Activated CD4-positive, alpha-beta T cell treated with anti-CD3 and anti-CD28 coated beads for 36 hours (primary cell): ENCODE data around the gene TMEM260. TPM values are rescaled to one million over a fixed set of nuclear protein-coding genes. Genes with fewer than 3 reads are reported as not detected.
"Not testable (repeated sequence)": the region's sequence is repeated elsewhere in the genome, so short reads cannot be mapped to it uniquely, and the experiment has no call there.

Experiments
- ATAC-seq: fragments of 200-7000 bp; cut with Tn5 transposase; one replicate; pipeline ENCODE4 v1.10.0; 2021; ENCODE audit warnings: mild to moderate bottlenecking, moderate library complexity
- CTCF ChIA-PET: fragments of 350-600 bp; sonication (Branson Sonifier 250); formaldehyde crosslinking; loops from one replicate; lab custom pipeline; 2021; ENCODE audit warnings: antibody characterized with exemption; lab: Charles Lee
- POLR2A ChIA-PET: fragments of 350-600 bp; sonication (Branson Sonifier 250); formaldehyde crosslinking; loops from one replicate; lab custom pipeline; 2021; ENCODE audit warnings: antibody characterized with exemption, inconsistent platforms; lab: Charles Lee
- DNase-seq: peaks from one replicate; pipeline ENCODE4 v3.0.0-alpha.2; 2020
- H3K27ac Mint-ChIP-seq: one replicate; pipeline ENCODE4 v1.8.0; 2021; ENCODE audit warnings: mixed read lengths
- H3K27me3 Mint-ChIP-seq: one replicate; pipeline ENCODE4 v1.8.0; 2021; ENCODE audit warnings: mixed read lengths
- H3K36me3 Mint-ChIP-seq: one replicate; pipeline ENCODE4 v1.8.0; 2021; ENCODE audit warnings: low read depth, mixed read lengths
- H3K4me1 Mint-ChIP-seq: one replicate; pipeline ENCODE4 v1.8.0; 2021; ENCODE audit warnings: mixed read lengths
- H3K4me3 Mint-ChIP-seq: one replicate; pipeline ENCODE4 v1.8.0; 2021; ENCODE audit warnings: mild to moderate bottlenecking, moderate library complexity, mixed read lengths
- H3K9me3 Mint-ChIP-seq: one replicate; pipeline ENCODE4 v1.8.0; 2021; ENCODE audit warnings: low read depth, mixed read lengths
- intact Hi-C, 2 experiments: fragments of 100-400 bp; cut with DNase I in 1 of 2; cut with micrococcal nuclease in 1 of 2; formaldehyde crosslinking; loops; one replicate each; pipeline versions ENCODE4 v1.14.2 to v1.15.1; 2022 to 2024; cut with DNase I, micrococcal nuclease
- total RNA-seq, 2 experiments: library from RNA; stranded (reverse); gene quantifications; one replicate each; pipeline ENCODE4 v1.2.3, GENCODE V29; 2021

The TMEM260 gene
- total RNA-seq, 2 experiments from 2014 or later: 15.2 to 17.9 TPM

- DNase-seq: no peak
- CTCF ChIA-PET: interaction anchor here (0.7 to 1.1 kb wide), 2 partner anchors 13 to 24 kb away, joined by 3 read pairs; partner anchors contain the start of gene TMEM260
- Mint-ChIP-seq H3K9me3 (no peaks in the 10 kb centered on the region), H3K27ac (no peak overlapping the region), H3K36me3 (peaks cover 19% of the 10 kb centered on the region), H3K4me1 (no peaks in the 10 kb centered on the region), H3K27me3 (no peaks in the 10 kb centered on the region), H3K4me3 (no peak overlapping the region)
- intact Hi-C loops: loop anchor here in 1 of 2 experiments (10.0 kb wide), 1 partner anchor 601 kb away; no protein-coding TSS in a partner anchor
- POLR2A ChIA-PET: no interaction called here
- ATAC-seq: no peak
These were observed 24.1 kb downstream of the TMEM260 start for GRCh38 chr14:56603648-56604047.

GRCh38 chr14:56608689-56609088 lies 29.1 kb downstream of the TMEM260 start:
- Mint-ChIP-seq H3K4me3 (no peak overlapping the region), H3K27ac (no peak overlapping the region), H3K36me3 (peaks cover 41% of the 10 kb centered on the region), H3K9me3 (no peaks in the 10 kb centered on the region), H3K27me3 (no peaks in the 10 kb centered on the region), H3K4me1 (no peaks in the 10 kb centered on the region)
- no peak for DNase-seq
- no peak for ATAC-seq
- CTCF ChIA-PET: no interaction called here
- POLR2A ChIA-PET: no interaction called here
- intact Hi-C loops: loop anchor here in 1 of 2 experiments (10.0 kb wide), 1 partner anchor 596 kb away; no protein-coding TSS in a partner anchor

- POLR2A ChIA-PET, H3K4me3 Mint-ChIP-seq, H3K9me3 Mint-ChIP-seq, intact Hi-C loops, DNase-seq, H3K27ac Mint-ChIP-seq, ATAC-seq, CTCF ChIA-PET, H3K4me1 Mint-ChIP-seq, H3K27me3 Mint-ChIP-seq: not testable (repeated sequence)
- H3K36me3 Mint-ChIP-seq: peaks cover 42% of the 10 kb centered on the region
These were observed 32.1 kb downstream of the TMEM260 start for GRCh38 chr14:56611663-56612062.

GRCh38 chr14:56617084-56617483 lies 37.5 kb downstream of the TMEM260 start:
- ChIA-PET CTCF (no interaction called here), POLR2A (no interaction called here)
- Mint-ChIP-seq H3K4me3 (no peak overlapping the region), H3K36me3 (peaks cover 30% of the 10 kb centered on the region), H3K27me3 (no peaks in the 10 kb centered on the region), H3K27ac (no peak overlapping the region), H3K4me1 (no peaks in the 10 kb centered on the region), H3K9me3 (no peaks in the 10 kb centered on the region)
- intact Hi-C loops: no loop called here
- no peak for ATAC-seq
- DNase-seq: no peak

GRCh38 chr14:56630707-56631106 lies 51.1 kb downstream of the TMEM260 start:
- ATAC-seq: no peak
- no peak for DNase-seq
- peaks cover 72% of the 10 kb centered on the region for H3K36me3 Mint-ChIP-seq
- no peak overlapping the region for H3K27ac Mint-ChIP-seq
- ChIA-PET POLR2A (no interaction called here), CTCF (no interaction called here)
- H3K4me1 Mint-ChIP-seq: no peaks in the 10 kb centered on the region
- H3K27me3 Mint-ChIP-seq: no peaks in the 10 kb centered on the region
- intact Hi-C loops: no loop called here
- H3K4me3 Mint-ChIP-seq: no peak overlapping the region
- peaks cover 6% of the 10 kb centered on the region for H3K9me3 Mint-ChIP-seq

GRCh38 chr14:56632195-56632594 lies 52.6 kb downstream of the TMEM260 start:
- H3K27me3 Mint-ChIP-seq: no peaks in the 10 kb centered on the region
- intact Hi-C loops: no loop called here
- H3K36me3 Mint-ChIP-seq: peaks cover 75% of the 10 kb centered on the region
- ChIA-PET CTCF (no interaction called here), POLR2A (no interaction called here)
- H3K9me3 Mint-ChIP-seq: peaks cover 6% of the 10 kb centered on the region
- DNase-seq (no peak), ATAC-seq (no peak)
- H3K4me3 Mint-ChIP-seq: no peak overlapping the region
- H3K4me1 Mint-ChIP-seq: no peaks in the 10 kb centered on the region
- no peak overlapping the region for H3K27ac Mint-ChIP-seq

GRCh38 chr14:56633544-56633943 lies 53.9 kb downstream of the TMEM260 start:
- H3K27ac Mint-ChIP-seq: no peak overlapping the region
- no peaks in the 10 kb centered on the region for H3K4me1 Mint-ChIP-seq
- ATAC-seq (no peak), DNase-seq (no peak)
- ChIA-PET POLR2A (no interaction called here), CTCF (no interaction called here)
- peaks cover 6% of the 10 kb centered on the region for H3K9me3 Mint-ChIP-seq
- intact Hi-C loops: no loop called here
- no peaks in the 10 kb centered on the region for H3K27me3 Mint-ChIP-seq
- no peak overlapping the region for H3K4me3 Mint-ChIP-seq
- peaks cover 75% of the 10 kb centered on the region for H3K36me3 Mint-ChIP-seq

GRCh38 chr14:56635041-56635440 lies 55.4 kb downstream of the TMEM260 start:
- Mint-ChIP-seq H3K27ac (no peak overlapping the region), H3K27me3 (no peaks in the 10 kb centered on the region), H3K36me3 (peaks cover 79% of the 10 kb centered on the region), H3K4me3 (no peak overlapping the region), H3K9me3 (peaks cover 4% of the 10 kb centered on the region), H3K4me1 (no peaks in the 10 kb centered on the region)
- DNase-seq (no peak), ATAC-seq (no peak)
- ChIA-PET POLR2A (no interaction called here), CTCF (no interaction called here)
- intact Hi-C loops: no loop called here

GRCh38 chr14:56647493-56647892 lies 67.9 kb downstream of the TMEM260 start:
- no peak overlapping the region for H3K27ac Mint-ChIP-seq
- H3K36me3 Mint-ChIP-seq: peaks cover 18% of the 10 kb centered on the region
- DNase-seq: no peak
- no peak for ATAC-seq
- H3K27me3 Mint-ChIP-seq: no peaks in the 10 kb centered on the region
- intact Hi-C loops: no loop called here
- POLR2A ChIA-PET: no interaction called here
- CTCF ChIA-PET: interaction anchor here (0.6 to 0.7 kb wide), 2 partner anchors 33 to 672 kb away, joined by 3 read pairs; no protein-coding TSS in a partner anchor
- H3K4me3 Mint-ChIP-seq: no peak overlapping the region
- H3K9me3 Mint-ChIP-seq: no peaks in the 10 kb centered on the region
- H3K4me1 Mint-ChIP-seq: no peaks in the 10 kb centered on the region

- no peak for DNase-seq
- no peak for ATAC-seq
- Mint-ChIP-seq H3K4me1 (no peaks in the 10 kb centered on the region), H3K27ac (no peak overlapping the region), H3K36me3 (peaks cover 16% of the 10 kb centered on the region), H3K9me3 (no peaks in the 10 kb centered on the region), H3K4me3 (no peak overlapping the region), H3K27me3 (no peaks in the 10 kb centered on the region)
- ChIA-PET POLR2A (interaction anchor here (0.6 kb wide), 1 partner anchor 631 kb away, joined by 3 read pairs; no protein-coding TSS in a partner anchor), CTCF (interaction anchor here (0.6 to 1.2 kb wide), 2 partner anchors 11 to 514 kb away, joined by 3 to 4 read pairs; no protein-coding TSS in a partner anchor)
- intact Hi-C loops: no loop called here
These were observed 69.1 kb downstream of the TMEM260 start for GRCh38 chr14:56648508-56649301.

GRCh38 chr14:56649382-56649781 lies 69.8 kb downstream of the TMEM260 start:
- intact Hi-C loops: no loop called here
- H3K4me1 Mint-ChIP-seq: no peaks in the 10 kb centered on the region

GRCh38 chr14:56650048-56650447 lies 70.5 kb downstream of the TMEM260 start:
- Mint-ChIP-seq H3K4me1 (no peaks in the 10 kb centered on the region), H3K9me3 (no peaks in the 10 kb centered on the region), H3K36me3 (peaks cover 14% of the 10 kb centered on the region), H3K4me3 (no peak overlapping the region), H3K27me3 (no peaks in the 10 kb centered on the region), H3K27ac (no peak overlapping the region)
- ATAC-seq (no peak), DNase-seq (no peak)
- CTCF ChIA-PET: interaction anchor here (0.7 kb wide), 1 partner anchor 270 kb away, joined by 3 read pairs; no protein-coding TSS in a partner anchor
- intact Hi-C loops: no loop called here
- POLR2A ChIA-PET: no interaction called here

More at GRCh38 chr14:56649382-56649781, 69.8 kb downstream of the TMEM260 start:
- ATAC-seq: no peak
- Mint-ChIP-seq H3K36me3 (peaks cover 16% of the 10 kb centered on the region), H3K9me3 (no peaks in the 10 kb centered on the region), H3K4me3 (no peak overlapping the region), H3K27ac (no peak overlapping the region), H3K27me3 (no peaks in the 10 kb centered on the region)
- DNase-seq: no peak
- CTCF ChIA-PET: interaction anchor here (1.2 kb wide), 1 partner anchor 10 kb away, joined by 3 read pairs; no protein-coding TSS in a partner anchor
- POLR2A ChIA-PET: no interaction called here
